OCI-LY3 (cell line): Measurements from ENCODE around the gene CACNA2D1.

Source experiments
- EZH2phosphoT487 ChIP-seq: fragments of 200-600 bp; shearing (Covaris generic); IDR thresholded peaks from 2 replicates; pipeline ENCODE4 v1.6.1; 2018; ENCODE audit warnings: antibody characterized with exemption, mixed run types, low read depth
- TF ChIP-seq, protein P1 (sequence below): fragments of 200-600, 300-600 bp; sonication (generic); IDR thresholded peaks from 2 replicates; pipeline ENCODE4 v1.5.1; 2014; ENCODE audit warnings: antibody characterized with exemption, low read length, low read depth

DNA sequence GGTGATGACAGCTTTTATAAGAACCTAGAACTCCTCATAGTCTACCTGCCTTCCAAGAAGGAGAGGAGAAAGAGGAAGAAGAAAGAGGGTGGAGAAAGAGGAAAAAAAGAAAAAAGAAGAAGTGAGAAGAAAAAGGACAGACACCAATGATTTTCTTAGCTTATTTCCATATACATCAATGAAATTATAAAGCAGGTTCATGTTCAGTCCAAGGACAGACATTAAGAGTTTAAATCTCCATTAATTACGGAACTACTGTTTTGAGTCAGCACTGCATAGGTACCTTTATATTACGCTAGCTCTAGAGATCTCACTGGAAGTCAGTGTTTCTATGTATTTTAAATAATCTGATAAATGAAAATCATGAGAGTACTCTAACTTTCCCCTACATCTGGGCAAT is 364.8 kb downstream of the CACNA2D1 start:
- TF ChIP-seq, protein P1, sequence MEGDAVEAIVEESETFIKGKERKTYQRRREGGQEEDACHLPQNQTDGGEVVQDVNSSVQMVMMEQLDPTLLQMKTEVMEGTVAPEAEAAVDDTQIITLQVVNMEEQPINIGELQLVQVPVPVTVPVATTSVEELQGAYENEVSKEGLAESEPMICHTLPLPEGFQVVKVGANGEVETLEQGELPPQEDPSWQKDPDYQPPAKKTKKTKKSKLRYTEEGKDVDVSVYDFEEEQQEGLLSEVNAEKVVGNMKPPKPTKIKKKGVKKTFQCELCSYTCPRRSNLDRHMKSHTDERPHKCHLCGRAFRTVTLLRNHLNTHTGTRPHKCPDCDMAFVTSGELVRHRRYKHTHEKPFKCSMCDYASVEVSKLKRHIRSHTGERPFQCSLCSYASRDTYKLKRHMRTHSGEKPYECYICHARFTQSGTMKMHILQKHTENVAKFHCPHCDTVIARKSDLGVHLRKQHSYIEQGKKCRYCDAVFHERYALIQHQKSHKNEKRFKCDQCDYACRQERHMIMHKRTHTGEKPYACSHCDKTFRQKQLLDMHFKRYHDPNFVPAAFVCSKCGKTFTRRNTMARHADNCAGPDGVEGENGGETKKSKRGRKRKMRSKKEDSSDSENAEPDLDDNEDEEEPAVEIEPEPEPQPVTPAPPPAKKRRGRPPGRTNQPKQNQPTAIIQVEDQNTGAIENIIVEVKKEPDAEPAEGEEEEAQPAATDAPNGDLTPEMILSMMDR = no peak
- TF ChIP-seq EZH2phosphoT487 = no peak
